ENCODE measurements around the gene BCL2L1.
A peak's percentile ranks its signal among the peaks of the same experiment; 100 is the strongest.
"Not testable (repeated sequence)": the region's sequence is repeated elsewhere in the genome, so short reads cannot be mapped to it uniquely, and the experiment has no call there.

The BCL2L1 gene

GRCh38 chr20:31644701-31645100, 78.0 kb downstream of the BCL2L1 start:
- DNase-seq, result no peak

- DNase-seq, result no peak
These were observed 79.1 kb downstream of the BCL2L1 start for GRCh38 chr20:31643522-31643921.

- no peak for DNase-seq
These were observed 79.8 kb downstream of the BCL2L1 start for GRCh38 chr20:31642837-31643236.

- no peak for DNase-seq
These were observed 81.3 kb downstream of the BCL2L1 start for GRCh38 chr20:31641391-31641790.

GRCh38 chr20:31640259-31640658, 82.4 kb downstream of the BCL2L1 start:
- DNase-seq, result no peak

- DNase-seq, result no peak
These were observed 83.9 kb downstream of the BCL2L1 start for GRCh38 chr20:31638816-31639215.

GRCh38 chr20:31638317-31638716, 84.4 kb downstream of the BCL2L1 start:
- no peak for DNase-seq

GRCh38 chr20:31637660-31638059, 85.0 kb downstream of the BCL2L1 start, which contains the start of gene COX4I2:
Gene COX4I2 (plus strand): TSS chr20:31637912. CDS start chr20:31639018, 1,106 bp downstream.
- no peak for DNase-seq

GRCh38 chr20:31633339-31633914, 89.2 kb downstream of the BCL2L1 start:
- DNase-seq, result no peak

GRCh38 chr20:31632548-31633338, 89.9 kb downstream of the BCL2L1 start:
- no peak for DNase-seq

- peak in 1 of 4 experiments; percentile 14 for DNase-seq
These were observed 92.4 kb downstream of the BCL2L1 start for GRCh38 chr20:31630187-31630790.

GRCh38 chr20:31628057-31628456, 94.6 kb downstream of the BCL2L1 start:
- not testable (repeated sequence) for DNase-seq

- DNase-seq, result not testable (repeated sequence)
These were observed 96.1 kb downstream of the BCL2L1 start for GRCh38 chr20:31626534-31626933.

GRCh38 chr20:31623123-31623505, 99.6 kb downstream of the BCL2L1 start:
- DNase-seq, result not testable (repeated sequence)

- no peak for DNase-seq
These were observed 102.4 kb downstream of the BCL2L1 start for GRCh38 chr20:31620246-31620645.

GRCh38 chr20:31617432-31618104, 105.1 kb downstream of the BCL2L1 start:
- DNase-seq, result peak; percentile 56 to 76 (median 74)

- DNase-seq, result no peak
These were observed 107.3 kb downstream of the BCL2L1 start for GRCh38 chr20:31615416-31615815.
